ENCODE results near the gene LPAR6. TPM values are rescaled to one million over a fixed set of nuclear protein-coding genes. Genes with fewer than 3 reads are reported as not detected.

The LPAR6 gene
- total and polyA plus RNA-seq, 2 of the 4 experiments (the other 2 are of a cell fraction), result 1.4 to 2.0 TPM

DNA sequence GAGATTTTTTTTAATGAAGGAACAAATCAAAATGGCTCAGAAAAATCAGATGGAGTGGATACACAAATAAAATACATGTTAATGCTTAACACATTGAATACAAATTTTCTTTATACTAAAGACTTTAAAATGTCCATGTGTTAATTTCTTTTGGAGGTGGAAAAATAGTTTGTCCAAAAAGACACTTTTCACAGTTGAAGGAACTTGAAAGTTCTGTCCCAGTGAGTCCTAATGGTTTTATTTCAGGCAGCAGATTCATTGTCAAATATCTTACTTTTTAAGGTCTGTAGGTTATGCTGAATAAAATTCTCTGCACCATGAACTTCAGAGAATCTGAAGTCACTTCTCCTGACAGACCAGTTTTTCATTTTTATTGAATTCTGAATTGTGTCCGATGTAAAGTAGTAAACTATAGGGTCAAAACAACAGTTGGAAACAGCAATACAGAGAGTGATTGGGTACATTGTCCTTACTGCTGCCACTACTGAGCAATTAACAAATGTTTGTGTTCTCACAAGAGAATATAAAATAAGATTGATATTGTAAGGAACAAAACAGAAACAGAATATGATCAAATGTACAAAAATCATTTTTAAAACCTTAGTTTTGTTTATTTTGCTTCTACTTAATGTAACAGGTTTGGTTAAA, 1.6 kb downstream of the LPAR6 start (continued):
- TF ChIP-seq, protein P1, sequence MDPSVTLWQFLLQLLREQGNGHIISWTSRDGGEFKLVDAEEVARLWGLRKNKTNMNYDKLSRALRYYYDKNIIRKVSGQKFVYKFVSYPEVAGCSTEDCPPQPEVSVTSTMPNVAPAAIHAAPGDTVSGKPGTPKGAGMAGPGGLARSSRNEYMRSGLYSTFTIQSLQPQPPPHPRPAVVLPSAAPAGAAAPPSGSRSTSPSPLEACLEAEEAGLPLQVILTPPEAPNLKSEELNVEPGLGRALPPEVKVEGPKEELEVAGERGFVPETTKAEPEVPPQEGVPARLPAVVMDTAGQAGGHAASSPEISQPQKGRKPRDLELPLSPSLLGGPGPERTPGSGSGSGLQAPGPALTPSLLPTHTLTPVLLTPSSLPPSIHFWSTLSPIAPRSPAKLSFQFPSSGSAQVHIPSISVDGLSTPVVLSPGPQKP (IDR thresholded peaks at IDR 0.05; ENCODE audit: borderline replicate concordance, low read depth, low read length), result no peak
- TF ChIP-seq RAD21 (IDR thresholded peaks at IDR 0.05; ENCODE audit: low read length) (no peak), MAFK (IDR thresholded peaks at IDR 0.05; ENCODE audit: low read depth, low read length) (no peak), SMC3 (IDR thresholded peaks at IDR 0.05; ENCODE audit: low read depth, low read length) (no peak)
- TF ChIP-seq, protein P2, sequence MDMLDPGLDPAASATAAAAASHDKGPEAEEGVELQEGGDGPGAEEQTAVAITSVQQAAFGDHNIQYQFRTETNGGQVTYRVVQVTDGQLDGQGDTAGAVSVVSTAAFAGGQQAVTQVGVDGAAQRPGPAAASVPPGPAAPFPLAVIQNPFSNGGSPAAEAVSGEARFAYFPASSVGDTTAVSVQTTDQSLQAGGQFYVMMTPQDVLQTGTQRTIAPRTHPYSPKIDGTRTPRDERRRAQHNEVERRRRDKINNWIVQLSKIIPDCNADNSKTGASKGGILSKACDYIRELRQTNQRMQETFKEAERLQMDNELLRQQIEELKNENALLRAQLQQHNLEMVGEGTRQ (IDR thresholded peaks at IDR 0.05; ENCODE audit: low read depth, low read length), result no peak

All from IMR-90 (cell line).